ENCODE measurements around the gene ATG16L1.

- TF ChIP-seq CTCF (IDR thresholded peaks at IDR 0.05; ENCODE audit: low read length) (no peak), EZH2phosphoT487 (IDR thresholded peaks at IDR 0.05; ENCODE audit: low read length) (no peak)
These were observed 15.5 kb upstream of the ATG16L1 start for GRCh38 chr2:233235977-233236376.

Measured in MM.1S (cell line).